Transverse colon (tissue), 3 donors: Measurements from ENCODE around the gene PHAF1.

Experiments
- POLR2A ChIP-seq: fragments of 450-650 bp; IDR thresholded peaks from one replicate; pipeline ENCODE4 v1.6.1; 2016; ENCODE audit warnings: antibody characterized with exemption, mild to moderate bottlenecking, moderate library complexity
- TF ChIP-seq, protein P1 (sequence below), 5 experiments: fragments of 200-600 bp in 3 of 5; fragments of 450-650 bp in 2 of 5; sonication (generic) in 3 of 5; IDR thresholded peaks; 1 replicate in 2 of 5; 2 replicates in 3 of 5; pipeline ENCODE4 v1.5.1; 2016 to 2017; ENCODE audit warnings: antibody characterized with exemption in 5 of 5, inconsistent platforms in 3 of 5, mild to moderate bottlenecking in 2 of 5, moderate library complexity in 1 of 5

DNA sequence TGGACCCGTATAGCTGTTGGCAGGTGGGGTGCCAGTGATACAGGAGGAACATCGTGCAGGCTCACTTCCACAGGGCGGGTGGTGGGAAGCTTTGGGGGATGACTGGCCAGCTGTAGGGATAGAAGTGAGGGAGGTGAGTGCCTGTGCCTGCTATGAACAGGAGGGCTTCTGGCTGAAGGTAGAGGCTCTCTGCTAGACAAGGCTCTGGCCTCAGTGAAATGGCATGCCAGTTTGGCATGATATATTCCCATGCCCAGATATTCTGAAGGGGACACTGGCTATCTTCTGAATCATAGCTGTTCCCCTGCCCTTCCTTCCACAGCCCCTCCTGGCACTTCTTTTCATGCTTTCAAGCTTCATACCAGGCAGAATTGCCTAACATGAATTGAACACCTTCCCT lies 19.1 kb downstream of the PHAF1 start:
- TF ChIP-seq, protein P1, sequence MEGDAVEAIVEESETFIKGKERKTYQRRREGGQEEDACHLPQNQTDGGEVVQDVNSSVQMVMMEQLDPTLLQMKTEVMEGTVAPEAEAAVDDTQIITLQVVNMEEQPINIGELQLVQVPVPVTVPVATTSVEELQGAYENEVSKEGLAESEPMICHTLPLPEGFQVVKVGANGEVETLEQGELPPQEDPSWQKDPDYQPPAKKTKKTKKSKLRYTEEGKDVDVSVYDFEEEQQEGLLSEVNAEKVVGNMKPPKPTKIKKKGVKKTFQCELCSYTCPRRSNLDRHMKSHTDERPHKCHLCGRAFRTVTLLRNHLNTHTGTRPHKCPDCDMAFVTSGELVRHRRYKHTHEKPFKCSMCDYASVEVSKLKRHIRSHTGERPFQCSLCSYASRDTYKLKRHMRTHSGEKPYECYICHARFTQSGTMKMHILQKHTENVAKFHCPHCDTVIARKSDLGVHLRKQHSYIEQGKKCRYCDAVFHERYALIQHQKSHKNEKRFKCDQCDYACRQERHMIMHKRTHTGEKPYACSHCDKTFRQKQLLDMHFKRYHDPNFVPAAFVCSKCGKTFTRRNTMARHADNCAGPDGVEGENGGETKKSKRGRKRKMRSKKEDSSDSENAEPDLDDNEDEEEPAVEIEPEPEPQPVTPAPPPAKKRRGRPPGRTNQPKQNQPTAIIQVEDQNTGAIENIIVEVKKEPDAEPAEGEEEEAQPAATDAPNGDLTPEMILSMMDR (IDR thresholded peaks at IDR 0.05) = no peak
- TF ChIP-seq POLR2A = no peak
